ENCODE measurements around the gene SDC1.

- TF ChIP-seq CTCF (IDR thresholded peaks at IDR 0.05) (no peak), POLR2A (IDR thresholded peaks at IDR 0.05) (no peak)
These were observed 23.3 kb downstream of the SDC1 start for GRCh38 chr2:20201671-20202070.
